Non-pigmented ciliary epithelial cell (primary cell): Measurements from ENCODE around the gene DKK2.
A peak's percentile ranks its signal among the peaks of the same experiment; 100 is the strongest.
"Not testable (repeated sequence)": the region's sequence is repeated elsewhere in the genome, so short reads cannot be mapped to it uniquely, and the experiment has no call there.

Experiments
- DNase-seq: peaks from one replicate; pipeline ENCODE4 v3.0.0-alpha.2; 2010; ENCODE audit warnings: low read depth

The DKK2 gene

GRCh38 chr4:106909486-106910188 is 126.5 kb downstream of the DKK2 start:
- DNase-seq, result no peak

GRCh38 chr4:106908049-106908448 is 128.1 kb downstream of the DKK2 start:
- DNase-seq, result not testable (repeated sequence)

DNA sequence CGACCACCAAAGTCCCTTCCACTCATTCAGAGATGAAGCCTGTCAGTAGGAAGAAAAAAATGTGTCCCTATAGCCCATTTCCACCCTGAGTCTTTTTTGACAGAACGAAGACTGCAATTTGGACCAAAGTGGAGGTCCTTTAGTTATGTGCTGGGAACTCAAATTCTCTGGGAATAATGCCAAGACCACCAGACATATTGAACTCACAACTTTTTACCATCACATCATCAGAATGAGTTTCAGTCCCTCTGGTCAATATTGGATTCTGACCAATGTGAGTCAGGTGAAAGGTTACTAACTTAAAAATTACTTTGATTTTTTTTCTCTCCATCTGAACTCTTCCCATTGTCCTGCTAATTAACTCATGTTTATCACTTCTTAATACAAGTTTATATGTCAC is 128.9 kb downstream of the DKK2 start:
- DNase-seq, result no peak

- no peak for DNase-seq
Measured at GRCh38 chr4:106906728-106907127, 129.4 kb downstream of the DKK2 start.

- DNase-seq, result peak; percentile 26
Measured at GRCh38 chr4:106898621-106899230, 137.4 kb downstream of the DKK2 start.

DNA sequence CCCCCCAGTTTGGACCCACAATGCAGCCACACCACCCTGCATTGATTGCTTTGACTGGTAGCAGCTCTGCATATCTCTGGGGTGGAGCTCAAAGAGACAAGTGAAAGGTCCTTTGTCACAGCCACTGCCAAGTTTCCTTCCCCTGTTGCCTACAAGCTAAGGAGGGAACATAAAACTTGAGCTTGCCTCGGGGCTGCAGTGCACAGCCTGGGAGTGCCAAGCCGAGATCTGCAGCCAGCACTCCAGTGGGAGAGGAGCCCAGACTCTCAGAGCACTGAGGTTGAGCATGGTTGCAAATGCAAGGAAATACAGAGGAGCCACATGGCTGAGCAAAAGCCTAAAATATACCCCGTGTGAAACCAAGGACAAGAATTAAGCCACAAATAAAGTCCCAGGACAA is 142.2 kb downstream of the DKK2 start:
- DNase-seq, result no peak

- no peak for DNase-seq
Measured at GRCh38 chr4:106893395-106893881, 142.7 kb downstream of the DKK2 start.

GRCh38 chr4:106892786-106893185 is 143.3 kb downstream of the DKK2 start:
- DNase-seq, result no peak

DNA sequence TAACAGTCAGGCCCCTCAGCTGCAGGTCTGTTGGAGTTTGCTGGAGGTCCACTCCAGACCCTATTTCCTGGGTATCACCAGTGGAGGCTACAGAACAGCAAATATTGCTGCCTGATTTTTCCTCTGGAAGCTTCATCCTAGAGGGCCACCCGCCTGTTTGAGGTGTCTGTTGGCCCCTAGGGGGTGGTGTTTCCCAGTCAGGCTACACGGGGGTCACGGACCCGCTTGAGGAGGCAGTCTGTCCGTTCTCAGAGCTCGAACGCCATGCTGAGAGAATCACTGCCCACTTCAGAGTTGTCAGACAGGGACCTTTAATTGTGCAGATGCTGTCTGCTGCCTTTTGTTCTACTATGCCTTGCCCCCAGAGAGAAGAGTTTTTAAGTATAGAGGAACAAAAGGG is 160.8 kb downstream of the DKK2 start:
- no peak for DNase-seq
